LNCAP (cell line): ENCODE results near the gene CSRNP2.

ENCODE experiments used
- TF ChIP-seq, protein P1 (sequence below): fragments of 450-650 bp; IDR thresholded peaks from 2 replicates; pipeline ENCODE4 v1.5.1; 2017; ENCODE audit warnings: mild to moderate bottlenecking

Gene CSRNP2

GRCh38 chr12:51122844-51123243 is 39.4 kb upstream of the CSRNP2 start:
- TF ChIP-seq, protein P1, sequence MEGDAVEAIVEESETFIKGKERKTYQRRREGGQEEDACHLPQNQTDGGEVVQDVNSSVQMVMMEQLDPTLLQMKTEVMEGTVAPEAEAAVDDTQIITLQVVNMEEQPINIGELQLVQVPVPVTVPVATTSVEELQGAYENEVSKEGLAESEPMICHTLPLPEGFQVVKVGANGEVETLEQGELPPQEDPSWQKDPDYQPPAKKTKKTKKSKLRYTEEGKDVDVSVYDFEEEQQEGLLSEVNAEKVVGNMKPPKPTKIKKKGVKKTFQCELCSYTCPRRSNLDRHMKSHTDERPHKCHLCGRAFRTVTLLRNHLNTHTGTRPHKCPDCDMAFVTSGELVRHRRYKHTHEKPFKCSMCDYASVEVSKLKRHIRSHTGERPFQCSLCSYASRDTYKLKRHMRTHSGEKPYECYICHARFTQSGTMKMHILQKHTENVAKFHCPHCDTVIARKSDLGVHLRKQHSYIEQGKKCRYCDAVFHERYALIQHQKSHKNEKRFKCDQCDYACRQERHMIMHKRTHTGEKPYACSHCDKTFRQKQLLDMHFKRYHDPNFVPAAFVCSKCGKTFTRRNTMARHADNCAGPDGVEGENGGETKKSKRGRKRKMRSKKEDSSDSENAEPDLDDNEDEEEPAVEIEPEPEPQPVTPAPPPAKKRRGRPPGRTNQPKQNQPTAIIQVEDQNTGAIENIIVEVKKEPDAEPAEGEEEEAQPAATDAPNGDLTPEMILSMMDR, result no peak

DNA sequence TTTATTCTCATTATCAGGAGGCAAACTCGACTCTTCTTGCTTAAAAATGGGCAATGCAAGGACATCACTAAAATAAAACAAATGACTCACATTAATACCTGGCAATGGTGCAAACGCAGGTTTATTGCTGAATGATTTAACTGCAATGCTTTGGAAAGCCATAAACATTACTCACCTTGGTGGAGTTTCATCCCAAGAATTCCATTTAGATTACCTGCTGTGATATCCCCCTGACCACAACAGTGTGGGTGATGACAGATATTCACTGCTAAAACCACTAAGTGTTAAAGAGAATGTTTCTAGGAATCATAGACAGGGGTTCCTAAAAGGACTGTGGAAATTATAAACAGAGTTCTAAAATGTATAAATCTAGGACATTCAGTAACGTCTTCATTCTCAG is 35.3 kb upstream of the CSRNP2 start:
- TF ChIP-seq, protein P1, result no peak

- TF ChIP-seq, protein P1, result no peak
Observed at GRCh38 chr12:51115533-51115932, 32.1 kb upstream of the CSRNP2 start.

DNA sequence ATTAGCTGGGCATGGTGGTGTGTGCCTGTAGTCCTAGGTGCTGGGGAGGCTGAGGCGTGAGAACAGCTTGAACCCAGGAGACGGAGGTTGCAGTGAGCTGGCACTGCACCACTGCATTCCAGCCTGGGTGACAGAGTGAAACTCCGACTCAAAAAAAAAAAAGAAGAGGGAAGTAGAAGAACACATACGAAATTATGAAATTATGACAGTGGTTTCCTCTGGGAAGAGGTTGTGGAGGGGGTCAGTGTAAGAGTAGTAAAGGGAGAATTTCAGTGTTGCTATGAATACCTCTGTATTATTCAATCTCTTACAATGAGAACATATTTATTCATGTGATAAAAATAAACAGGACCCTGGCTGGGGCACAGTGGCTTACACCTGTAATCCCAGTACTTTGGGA is 24.7 kb upstream of the CSRNP2 start:
- TF ChIP-seq, protein P1, result no peak

- TF ChIP-seq, protein P1, result no peak
Observed at GRCh38 chr12:51103977-51104376, 20.6 kb upstream of the CSRNP2 start.

DNA sequence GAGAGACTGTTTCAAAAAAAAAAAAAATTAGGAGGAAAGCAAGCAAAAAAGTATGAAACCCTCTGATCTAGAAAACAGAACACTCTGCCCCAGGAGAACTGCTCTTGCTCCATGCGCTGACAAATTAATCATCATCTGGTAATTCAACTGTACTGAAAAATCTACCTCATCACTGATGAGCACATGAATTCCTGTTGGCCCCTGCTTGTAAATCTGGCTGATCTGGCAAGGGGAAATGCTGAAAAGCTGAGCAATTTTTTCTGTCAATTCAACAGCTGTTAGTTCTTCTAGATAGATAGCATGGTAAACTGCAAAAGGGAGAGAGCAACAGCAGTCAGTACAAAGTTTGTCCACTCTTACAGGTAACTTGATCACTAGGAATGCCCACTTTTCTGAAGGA is 15.2 kb upstream of the CSRNP2 start:
- TF ChIP-seq, protein P1, result no peak

DNA sequence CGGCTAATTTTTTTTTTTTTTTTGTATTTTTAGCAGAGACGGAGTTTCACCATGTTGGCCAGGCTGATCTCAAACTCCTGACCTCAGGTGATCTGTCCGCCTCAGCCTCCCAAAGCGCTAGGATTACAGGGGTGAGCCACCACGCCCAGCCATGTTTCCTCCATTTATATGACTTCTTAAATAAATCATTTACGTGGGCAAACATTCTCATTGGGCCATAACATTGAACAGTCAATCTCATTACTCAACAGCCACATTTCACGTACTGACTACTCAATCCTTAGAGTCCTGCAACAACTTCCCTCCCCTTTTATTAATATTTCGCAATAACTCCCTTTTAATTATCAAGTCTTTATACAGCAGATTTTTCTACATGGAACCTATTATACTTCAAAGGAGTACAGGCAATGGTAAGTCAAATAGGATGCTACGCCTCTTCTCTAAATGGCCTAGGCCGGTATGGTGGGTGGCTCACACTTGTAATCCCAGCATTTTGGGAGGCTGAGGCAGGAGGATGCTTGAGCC is 7.4 kb upstream of the CSRNP2 start:
- TF ChIP-seq, protein P1, result no peak

- TF ChIP-seq, protein P1, result no peak
Observed at GRCh38 chr12:51087818-51088217, 4.4 kb upstream of the CSRNP2 start.
